ENCODE measurements around the gene AUTS2.

GRCh38 chr7:70336536-70336935, 738.3 kb downstream of the AUTS2 start:
- no peak for TF ChIP-seq ZNF274 (IDR thresholded peaks at IDR 0.05; ENCODE audit: low read depth, low read length)
- TF ChIP-seq YY1 (IDR thresholded peaks at IDR 0.05; ENCODE audit: insufficient read depth, insufficient read length), result no peak
